G401 (cell line): Measurements from ENCODE around the gene RNF166. TPM values are rescaled to one million over a fixed set of nuclear protein-coding genes. Genes with fewer than 3 reads are reported as not detected.

Source experiments
- DNase-seq: peaks from one replicate; pipeline ENCODE4 v3.0.0-alpha.2; 2015; ENCODE audit warnings: low spot score
- in situ Hi-C: cut with HindIII; loops from 2 replicates; pipeline ENCODE4 v1.10.0; 2016; ENCODE audit warnings: low sequenced_read_pairs, mixed read lengths
- total RNA-seq: library from RNA; depleted of rRNA; stranded (reverse); fragments of >200 nt; shearing (Covaris generic); gene quantifications from 2 replicates; pipeline ENCODE4 v1.2.3, GENCODE V29; 2014

Gene RNF166
- total RNA-seq, 1 experiment from 2014 or later = 31.3 TPM

GRCh38 chr16:88740727-88741055 is 34.5 kb upstream of the RNF166 start:
- in situ Hi-C loops = no loop called here
- no peak for DNase-seq

DNA sequence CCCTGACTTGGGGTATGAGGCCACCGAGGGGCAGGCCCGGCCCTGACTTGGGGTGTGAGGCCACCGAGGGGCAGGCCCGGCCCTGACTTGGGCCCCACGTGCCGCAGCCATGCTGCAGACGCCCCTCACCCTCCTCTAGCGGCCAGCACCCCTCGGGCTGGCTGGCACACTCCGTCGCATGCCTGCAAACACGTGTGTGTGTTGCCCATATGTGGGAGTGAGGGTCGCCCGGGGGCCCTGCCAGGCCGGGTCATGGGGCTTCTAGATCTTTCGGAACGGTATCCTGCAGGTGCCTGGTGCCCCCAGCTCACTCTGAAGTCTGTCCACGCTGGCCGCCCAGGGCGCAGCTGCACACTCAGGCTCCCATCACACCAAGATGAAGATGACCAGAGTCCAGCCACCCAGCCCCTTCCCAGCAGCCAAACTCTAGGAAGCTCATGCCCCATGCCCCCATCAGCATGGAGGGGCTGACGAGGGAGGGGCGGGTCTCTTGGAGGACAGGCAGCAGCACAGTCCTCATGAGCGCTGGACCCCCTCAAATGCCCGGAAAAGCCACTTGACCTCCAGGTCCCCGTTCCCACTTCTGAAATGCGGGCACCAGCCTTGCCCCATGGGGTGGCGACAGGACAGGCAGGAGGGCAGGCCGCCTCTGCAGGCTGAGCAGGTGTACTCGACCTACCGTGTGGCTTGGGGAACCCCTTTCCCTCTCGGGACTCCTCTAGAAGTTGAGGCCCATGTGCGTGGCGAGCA is 33.9 kb upstream of the RNF166 start:
- in situ Hi-C loops = no loop called here
- DNase-seq = no peak

- no peak for DNase-seq
- in situ Hi-C loops = no loop called here
These were observed 33.1 kb upstream of the RNF166 start for GRCh38 chr16:88739139-88739976.

DNA sequence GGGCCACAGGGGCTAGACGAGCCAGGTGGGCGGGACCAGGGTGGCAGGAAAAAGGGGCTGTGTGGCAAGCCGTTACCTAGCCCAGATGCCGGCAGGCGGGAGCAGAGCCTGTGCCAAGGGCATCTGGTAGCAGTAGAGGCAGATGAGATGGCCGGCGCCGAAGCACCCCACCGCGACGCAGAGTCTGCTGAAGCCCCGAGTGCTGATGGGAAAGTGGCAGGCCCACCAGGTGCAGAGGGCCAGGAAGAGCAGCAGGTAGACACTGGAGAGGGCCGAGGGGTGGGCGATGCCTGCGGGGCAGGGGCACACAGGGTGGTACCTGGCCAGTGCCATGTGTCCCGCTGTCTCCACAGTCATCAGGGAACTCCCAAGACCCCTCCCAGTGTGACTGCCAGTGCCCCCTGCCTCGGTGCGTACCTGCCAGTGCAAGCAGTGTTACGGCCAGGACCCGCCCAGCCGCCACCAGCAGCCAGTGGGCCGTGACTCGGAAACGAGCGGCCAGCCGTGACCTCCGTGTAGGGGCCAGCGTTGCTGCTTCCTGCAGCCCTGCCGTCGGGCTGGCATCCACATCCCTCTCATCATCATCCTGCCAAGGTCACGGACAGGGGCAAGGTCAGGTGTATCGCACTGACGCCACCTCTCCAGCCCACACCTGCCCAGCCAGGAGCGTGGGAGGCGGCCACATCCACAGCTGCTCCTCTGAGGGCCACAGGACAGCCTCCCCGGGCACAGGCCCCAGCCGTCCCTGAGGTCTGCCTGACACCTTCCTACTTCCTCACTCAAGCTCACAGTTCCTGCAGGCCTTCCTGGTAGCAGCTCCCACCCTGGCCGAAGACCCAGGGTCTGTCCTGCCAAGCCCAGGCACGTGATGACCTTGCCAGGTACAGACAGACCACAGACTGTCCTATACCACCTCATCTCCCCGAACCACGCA is 32.2 kb upstream of the RNF166 start:
- in situ Hi-C loops = no loop called here
- no peak for DNase-seq

DNA sequence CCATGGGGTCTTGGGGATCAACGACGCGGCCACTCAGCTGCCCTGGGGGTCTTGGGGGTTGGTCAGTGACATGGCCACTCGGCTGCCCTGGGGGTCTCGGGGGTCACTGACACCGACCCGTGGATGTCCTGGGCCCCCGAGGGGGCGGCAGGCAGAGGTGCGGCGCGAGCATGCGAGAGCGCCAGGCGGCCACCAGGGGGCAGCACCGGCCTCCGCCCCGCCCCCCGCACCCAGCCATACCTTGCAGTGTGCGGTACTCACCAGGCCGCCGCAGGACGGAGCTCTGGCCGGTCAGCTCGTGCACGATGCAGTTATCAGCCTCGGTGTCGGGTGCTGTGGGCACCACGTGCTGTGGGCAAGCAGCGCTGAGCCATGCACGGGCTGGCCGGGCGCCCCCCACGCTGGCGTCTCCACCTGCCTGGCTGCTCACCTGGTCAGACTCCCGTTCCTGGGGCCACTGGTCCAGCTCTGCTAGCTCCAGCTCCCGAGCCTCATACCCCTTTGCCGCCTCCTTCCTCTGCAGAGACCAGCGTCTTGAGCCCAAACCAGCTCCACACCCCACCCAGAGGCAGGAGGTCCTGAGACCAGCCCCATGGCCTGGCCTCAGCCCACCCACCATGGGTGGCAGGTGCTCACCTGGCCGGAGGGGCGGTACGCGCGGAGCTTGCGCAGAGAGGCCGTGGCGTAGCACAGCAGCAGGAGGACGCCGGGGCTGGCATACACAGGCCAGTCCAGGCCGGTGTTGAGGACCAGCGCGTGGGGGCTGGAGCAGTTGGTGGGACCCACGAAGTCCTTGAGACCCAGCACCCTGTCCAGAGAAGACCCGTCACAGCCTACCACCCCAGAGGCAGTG is 31.3 kb upstream of the RNF166 start:
- in situ Hi-C loops = no loop called here

GRCh38 chr16:88736496-88736895 is 30.3 kb upstream of the RNF166 start:
- in situ Hi-C loops = no loop called here

More for the DNA sequence above, 31.3 kb upstream of the RNF166 start:
- peak; percentile 71 for DNase-seq

DNA sequence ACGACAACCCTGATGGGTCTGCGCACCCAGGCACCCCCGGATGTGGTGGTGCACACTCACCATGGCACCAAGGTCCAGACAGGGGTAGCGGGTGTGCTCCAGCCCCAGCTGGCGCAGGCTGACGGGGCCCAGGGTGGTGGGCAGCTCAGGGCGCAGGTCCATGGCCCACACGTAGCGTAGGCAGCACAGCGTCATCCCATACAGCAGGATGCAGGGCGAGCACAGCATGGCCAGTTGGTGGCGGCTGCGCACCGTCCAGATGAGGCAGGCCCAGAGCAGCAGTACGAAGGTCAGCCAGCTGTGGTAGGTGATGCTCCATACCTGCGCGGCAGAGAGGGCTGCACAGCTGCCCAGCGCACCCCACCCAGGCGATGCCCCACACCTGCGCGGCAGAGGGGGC is 29.9 kb upstream of the RNF166 start:
- in situ Hi-C loops = no loop called here
- DNase-seq = no peak

More at GRCh38 chr16:88736496-88736895, 30.3 kb upstream of the RNF166 start:
- no peak for DNase-seq

GRCh38 chr16:88735616-88736015 is 29.4 kb upstream of the RNF166 start:
- DNase-seq = no peak
- in situ Hi-C loops = no loop called here

DNA sequence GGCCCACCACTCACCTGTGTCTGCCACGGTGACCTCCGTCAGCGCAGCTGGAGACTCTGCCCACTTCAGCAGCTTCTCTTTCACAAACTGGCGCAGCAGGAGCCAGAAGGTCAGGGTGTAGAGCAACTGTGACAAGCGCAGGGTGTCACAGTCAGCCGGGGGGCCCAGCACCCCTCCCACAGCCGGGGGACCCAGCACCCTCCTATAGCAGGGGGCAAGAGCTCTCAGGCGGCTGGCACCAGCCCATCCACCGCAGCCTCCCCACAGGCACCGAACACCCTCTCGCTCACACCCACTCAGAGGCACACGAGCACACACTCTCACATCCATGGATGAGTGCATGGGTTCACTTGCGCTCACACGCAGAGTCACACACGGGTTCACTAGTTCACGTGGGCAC is 28.9 kb upstream of the RNF166 start:
- no peak for DNase-seq
- in situ Hi-C loops = no loop called here

- in situ Hi-C loops = no loop called here
- no peak for DNase-seq
These were observed 28.1 kb upstream of the RNF166 start for GRCh38 chr16:88734361-88734728.

- in situ Hi-C loops = no loop called here
- DNase-seq = no peak
These were observed 27.6 kb upstream of the RNF166 start for GRCh38 chr16:88733630-88734360.

DNA sequence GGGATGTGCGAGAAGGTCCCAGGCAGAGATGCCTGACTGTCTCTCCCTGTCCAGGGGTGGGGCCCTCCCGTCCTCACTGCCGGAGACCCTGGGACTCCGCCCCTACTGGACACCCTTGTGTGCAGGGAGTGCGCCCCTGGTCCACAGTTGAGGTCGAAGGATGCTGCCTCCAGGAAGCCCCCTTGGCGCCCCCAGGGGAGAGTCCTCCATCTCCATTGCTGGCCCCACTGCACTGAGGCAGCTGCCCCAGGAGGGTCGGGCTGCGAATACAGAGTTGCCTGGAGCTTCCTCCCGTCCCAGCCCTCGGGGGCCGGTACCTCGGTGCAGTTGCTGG is 26.7 kb upstream of the RNF166 start:
- in situ Hi-C loops = no loop called here

DNA sequence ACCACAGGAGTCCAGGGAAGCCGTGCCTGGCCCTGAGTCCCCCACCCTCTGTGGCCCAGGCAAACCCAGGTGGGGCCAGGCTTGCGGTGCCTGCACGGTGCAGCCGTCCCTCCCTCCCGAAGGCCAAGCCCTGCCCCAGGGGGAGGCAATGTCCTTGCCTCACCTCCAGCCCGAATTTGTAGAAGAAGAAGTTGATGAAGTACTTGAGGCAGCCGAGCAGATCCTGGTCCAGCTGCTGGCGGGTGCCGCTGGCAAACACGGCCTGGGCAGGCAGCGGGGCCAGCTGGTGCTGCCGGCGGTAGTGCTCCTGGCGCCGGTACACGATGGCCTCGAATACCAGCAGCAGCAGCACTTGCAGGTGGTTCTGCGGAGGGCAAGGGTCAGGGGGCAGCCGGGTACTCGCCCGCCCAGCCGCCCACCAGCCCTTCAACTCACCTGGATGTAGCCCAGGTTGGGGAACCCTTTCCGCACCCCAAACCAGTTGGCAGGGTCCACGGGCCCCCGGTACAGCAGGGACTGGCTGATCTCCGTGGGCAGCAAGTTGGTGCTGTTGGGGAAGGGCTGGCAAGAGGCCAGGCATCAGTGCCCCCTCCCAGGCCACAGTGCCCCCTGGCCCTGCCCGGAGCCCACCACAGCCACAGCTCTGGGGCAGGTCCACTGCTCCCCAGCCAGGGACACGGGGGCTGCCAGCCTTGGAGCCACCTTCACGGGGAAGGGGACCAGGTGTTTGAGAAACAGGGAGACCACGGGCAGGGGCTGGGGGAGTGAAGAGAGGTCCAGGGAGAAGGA is 26.2 kb upstream of the RNF166 start:
- DNase-seq = no peak
- in situ Hi-C loops = no loop called here

More for the DNA sequence above, 26.7 kb upstream of the RNF166 start:
- DNase-seq = no peak

- in situ Hi-C loops = no loop called here
- no peak for DNase-seq
These were observed 25.5 kb upstream of the RNF166 start for GRCh38 chr16:88731699-88732098.

- in situ Hi-C loops = no loop called here
- DNase-seq = no peak
These were observed 24.7 kb upstream of the RNF166 start for GRCh38 chr16:88730632-88731607.

DNA sequence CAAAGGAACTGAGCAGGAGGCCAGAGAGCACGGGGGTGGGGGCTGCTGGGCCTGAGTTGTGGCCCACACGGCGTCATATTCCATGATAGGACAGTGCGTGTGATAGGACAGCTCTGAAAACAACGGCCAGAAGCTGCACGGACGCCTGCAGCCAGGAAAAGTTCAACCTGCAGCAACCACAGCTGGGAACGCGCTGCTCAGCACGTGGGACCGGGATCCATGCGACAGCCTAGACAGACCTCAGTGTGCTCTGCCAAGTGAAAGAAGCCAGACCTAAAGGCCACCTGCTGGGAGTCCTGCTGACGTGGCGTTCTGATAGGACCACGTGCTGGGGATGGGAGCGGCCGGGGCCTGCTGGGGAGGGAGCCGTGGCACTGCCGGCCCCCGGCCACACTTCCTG is 21.7 kb upstream of the RNF166 start:
- in situ Hi-C loops = no loop called here
- DNase-seq = peak; percentile 33
